Measurements from ENCODE around the gene COCH.
"Not testable (repeated sequence)": the region's sequence is repeated elsewhere in the genome, so short reads cannot be mapped to it uniquely, and the experiment has no call there.

COCH gene

DNA sequence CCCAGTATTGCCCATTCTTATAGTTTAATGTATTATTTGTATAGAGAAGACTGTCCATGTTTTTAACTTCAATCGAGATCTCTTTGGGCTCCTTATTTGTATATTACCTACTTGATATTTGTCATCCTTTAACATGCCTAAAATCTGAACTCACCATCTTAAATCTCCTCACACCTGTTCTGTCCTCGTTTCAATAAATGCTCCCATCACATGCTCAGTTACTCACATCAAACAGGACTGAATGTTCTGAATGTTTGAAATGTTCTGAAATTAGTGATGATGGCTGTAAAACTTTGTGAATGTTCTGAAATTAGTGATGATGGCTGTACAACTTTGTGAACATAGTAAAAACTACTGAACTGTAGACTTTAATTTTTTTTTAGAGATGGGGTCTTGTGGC is 34.5 kb downstream of the COCH start:
- DNase-seq (ENCODE audit: low read depth, low spot score) = no peak
- no peak overlapping the region for H3K9ac ChIP-seq (ENCODE audit: insufficient read length, low read depth)
- H3K9me3 ChIP-seq (ENCODE audit: insufficient read depth, low read length) = no peaks in the 10 kb centered on the region
- H3K36me3 ChIP-seq (ENCODE audit: insufficient read depth, insufficient read length, low read length) = peaks cover 48% of the 10 kb centered on the region
- H3K27me3 ChIP-seq (ENCODE audit: insufficient read depth, insufficient read length) = no peaks in the 10 kb centered on the region
- no peak overlapping the region for H3K4me3 ChIP-seq (ENCODE audit: insufficient read length, low read depth)
- H3K4me1 ChIP-seq (ENCODE audit: insufficient read depth, insufficient read length) = no peaks in the 10 kb centered on the region
- no peak for TF ChIP-seq YY1 (IDR thresholded peaks at IDR 0.05; ENCODE audit: insufficient read depth, insufficient read length)

DNA sequence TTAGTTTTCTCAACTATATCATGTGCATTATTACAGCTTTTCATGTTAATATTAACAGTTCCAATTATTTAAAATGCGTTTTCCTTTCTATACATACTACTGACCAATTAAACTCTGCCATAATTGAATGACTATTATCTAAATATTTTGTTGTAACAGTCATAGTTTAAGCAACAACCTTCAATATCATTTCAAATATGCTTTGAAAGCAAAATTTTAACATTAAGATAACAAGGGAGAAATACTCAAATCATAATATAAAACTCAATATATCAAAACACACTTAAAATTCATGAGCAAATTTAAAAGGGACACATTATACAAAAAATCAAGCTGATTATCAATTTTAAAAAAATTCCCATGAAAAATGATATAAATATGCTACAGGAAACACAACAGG is 40.5 kb downstream of the COCH start:
- DNase-seq (ENCODE audit: low read depth, low spot score) = no peak
- Histone ChIP-seq H3K4me3 (ENCODE audit: insufficient read length, low read depth) (no peak overlapping the region), H3K4me1 (ENCODE audit: insufficient read depth, insufficient read length) (no peaks in the 10 kb centered on the region), H3K9me3 (ENCODE audit: insufficient read depth, low read length) (no peaks in the 10 kb centered on the region), H3K9ac (ENCODE audit: insufficient read length, low read depth) (no peak overlapping the region), H3K36me3 (ENCODE audit: insufficient read depth, insufficient read length, low read length) (peaks cover 9% of the 10 kb centered on the region), H3K27me3 (ENCODE audit: insufficient read depth, insufficient read length) (no peaks in the 10 kb centered on the region)
- TF ChIP-seq ZNF274 (IDR thresholded peaks at IDR 0.05; ENCODE audit: low read depth, low read length) (no peak), YY1 (IDR thresholded peaks at IDR 0.05; ENCODE audit: insufficient read depth, insufficient read length) (no peak), SUZ12 (IDR thresholded peaks at IDR 0.05; ENCODE audit: extremely low read depth, insufficient read depth, insufficient read length) (no peak)

DNA sequence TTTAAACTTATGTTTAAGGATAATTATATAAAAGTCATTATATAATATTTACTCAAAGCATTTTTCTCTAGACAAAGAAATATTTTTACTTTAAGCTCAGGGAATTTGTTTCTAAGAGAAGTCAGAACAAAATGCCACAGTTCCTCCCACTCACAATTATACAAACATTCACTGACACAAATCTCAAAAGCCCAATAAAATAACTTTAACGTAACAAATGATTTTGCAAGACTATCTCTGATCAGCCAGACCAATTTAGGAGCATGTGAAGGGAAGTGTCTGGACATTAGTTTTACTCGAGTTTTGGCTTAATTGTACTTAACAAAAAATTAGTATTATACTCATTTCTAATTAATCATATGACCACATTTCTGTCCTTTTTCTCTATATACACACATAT is 41.2 kb downstream of the COCH start:
- DNase-seq (ENCODE audit: low read depth, low spot score) = no peak
- H3K36me3 ChIP-seq (ENCODE audit: insufficient read depth, insufficient read length, low read length) = peaks cover 9% of the 10 kb centered on the region
- H3K9ac ChIP-seq (ENCODE audit: insufficient read length, low read depth) = no peak overlapping the region
- H3K9me3 ChIP-seq (ENCODE audit: insufficient read depth, low read length) = no peaks in the 10 kb centered on the region
- TF ChIP-seq YY1 (IDR thresholded peaks at IDR 0.05; ENCODE audit: insufficient read depth, insufficient read length) (no peak), ZNF274 (IDR thresholded peaks at IDR 0.05; ENCODE audit: low read depth, low read length) (no peak), SUZ12 (IDR thresholded peaks at IDR 0.05; ENCODE audit: extremely low read depth, insufficient read depth, insufficient read length) (no peak)
- H3K27me3 ChIP-seq (ENCODE audit: insufficient read depth, insufficient read length) = no peaks in the 10 kb centered on the region
- no peak overlapping the region for H3K4me3 ChIP-seq (ENCODE audit: insufficient read length, low read depth)
- H3K4me1 ChIP-seq (ENCODE audit: insufficient read depth, insufficient read length) = no peaks in the 10 kb centered on the region

DNA sequence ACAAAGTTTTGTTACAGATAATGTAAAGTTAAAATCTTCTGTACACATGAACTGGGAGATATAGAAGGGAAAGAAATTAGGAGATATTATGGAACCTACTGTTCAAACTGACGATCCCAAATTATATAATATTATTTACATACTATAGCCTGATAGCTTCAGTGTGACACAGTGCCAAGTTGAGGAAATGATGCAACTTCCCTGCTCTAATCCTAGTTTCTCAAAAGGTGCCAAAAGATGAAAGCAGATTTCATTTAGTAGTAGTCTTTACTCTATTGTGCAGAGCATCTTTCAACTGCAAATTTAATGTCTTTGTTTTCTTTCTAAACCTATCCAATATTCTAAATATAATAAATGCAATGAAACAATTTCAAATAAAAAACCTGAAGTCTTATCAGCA is 46.9 kb downstream of the COCH start:
- no peaks in the 10 kb centered on the region for H3K27me3 ChIP-seq (ENCODE audit: insufficient read depth, insufficient read length)
- DNase-seq (ENCODE audit: low read depth, low spot score) = no peak

DNA sequence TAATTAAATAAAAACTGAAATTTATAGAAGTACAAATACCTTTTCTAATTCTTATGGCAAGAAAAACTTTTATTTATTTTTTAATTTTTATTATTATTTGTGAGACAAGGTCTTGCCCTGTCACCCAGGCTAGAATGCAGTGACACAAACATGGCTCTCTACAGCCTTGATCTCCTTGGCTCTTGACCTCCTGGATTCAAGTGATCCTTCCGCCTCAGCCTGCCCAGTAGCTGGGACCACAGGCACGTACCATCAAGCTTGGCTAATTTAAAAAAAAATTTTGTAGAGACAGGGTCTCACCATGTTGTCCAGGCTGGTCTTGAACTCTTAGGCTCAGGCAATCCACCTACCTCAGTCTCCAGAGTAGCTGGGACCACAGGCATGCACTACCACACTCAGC is 47.4 kb downstream of the COCH start:
- DNase-seq (ENCODE audit: low read depth, low spot score) = no peak
- Histone ChIP-seq H3K4me3 (ENCODE audit: insufficient read length, low read depth) (no peak overlapping the region), H3K9me3 (ENCODE audit: insufficient read depth, low read length) (no peaks in the 10 kb centered on the region), H3K36me3 (ENCODE audit: insufficient read depth, insufficient read length, low read length) (peaks cover 13% of the 10 kb centered on the region), H3K27me3 (ENCODE audit: insufficient read depth, insufficient read length) (no peaks in the 10 kb centered on the region), H3K9ac (ENCODE audit: insufficient read length, low read depth) (no peak overlapping the region), H3K4me1 (ENCODE audit: insufficient read depth, insufficient read length) (no peaks in the 10 kb centered on the region)
- no peak for TF ChIP-seq YY1 (IDR thresholded peaks at IDR 0.05; ENCODE audit: insufficient read depth, insufficient read length)
- no peak for TF ChIP-seq ZNF274 (IDR thresholded peaks at IDR 0.05; ENCODE audit: low read depth, low read length)
- no peak for TF ChIP-seq SUZ12 (IDR thresholded peaks at IDR 0.05; ENCODE audit: extremely low read depth, insufficient read depth, insufficient read length)

More for the DNA sequence above, 46.9 kb downstream of the COCH start:
- no peaks in the 10 kb centered on the region for H3K4me1 ChIP-seq (ENCODE audit: insufficient read depth, insufficient read length)
- TF ChIP-seq ZNF274 (IDR thresholded peaks at IDR 0.05; ENCODE audit: low read depth, low read length) (no peak), SUZ12 (IDR thresholded peaks at IDR 0.05; ENCODE audit: extremely low read depth, insufficient read depth, insufficient read length) (no peak), YY1 (IDR thresholded peaks at IDR 0.05; ENCODE audit: insufficient read depth, insufficient read length) (no peak)
- no peak overlapping the region for H3K9ac ChIP-seq (ENCODE audit: insufficient read length, low read depth)
- H3K9me3 ChIP-seq (ENCODE audit: insufficient read depth, low read length) = no peaks in the 10 kb centered on the region
- H3K36me3 ChIP-seq (ENCODE audit: insufficient read depth, insufficient read length, low read length) = peaks cover 10% of the 10 kb centered on the region
- no peak overlapping the region for H3K4me3 ChIP-seq (ENCODE audit: insufficient read length, low read depth)

DNA sequence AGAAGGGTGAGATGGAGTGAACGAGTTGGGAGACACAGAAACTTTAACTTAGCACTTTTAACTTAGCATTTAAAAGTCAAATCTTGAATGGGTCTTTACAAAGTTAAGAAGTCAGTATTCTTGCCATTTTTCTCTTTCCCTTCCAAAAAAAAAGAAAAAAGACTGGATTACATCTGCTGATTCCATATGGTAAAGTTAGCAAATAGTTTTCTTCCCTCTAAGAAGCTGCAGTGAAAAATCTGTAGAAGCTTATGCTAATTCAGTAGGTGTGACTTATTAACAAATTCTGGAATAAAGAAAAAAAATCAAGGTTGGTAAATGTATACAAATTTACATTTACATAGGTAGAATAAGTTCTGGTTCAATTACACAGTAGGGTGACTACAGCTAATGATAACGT is 50.9 kb downstream of the COCH start:
- Histone ChIP-seq H3K4me3 (ENCODE audit: insufficient read length, low read depth) (no peak overlapping the region), H3K9me3 (ENCODE audit: insufficient read depth, low read length) (no peaks in the 10 kb centered on the region), H3K27me3 (ENCODE audit: insufficient read depth, insufficient read length) (no peaks in the 10 kb centered on the region), H3K9ac (ENCODE audit: insufficient read length, low read depth) (no peak overlapping the region), H3K4me1 (ENCODE audit: insufficient read depth, insufficient read length) (no peaks in the 10 kb centered on the region), H3K36me3 (ENCODE audit: insufficient read depth, insufficient read length, low read length) (peaks cover 8% of the 10 kb centered on the region)
- TF ChIP-seq ZNF274 (IDR thresholded peaks at IDR 0.05; ENCODE audit: low read depth, low read length) (no peak), SUZ12 (IDR thresholded peaks at IDR 0.05; ENCODE audit: extremely low read depth, insufficient read depth, insufficient read length) (no peak), YY1 (IDR thresholded peaks at IDR 0.05; ENCODE audit: insufficient read depth, insufficient read length) (no peak)
- no peak for DNase-seq (ENCODE audit: low read depth, low spot score)

DNA sequence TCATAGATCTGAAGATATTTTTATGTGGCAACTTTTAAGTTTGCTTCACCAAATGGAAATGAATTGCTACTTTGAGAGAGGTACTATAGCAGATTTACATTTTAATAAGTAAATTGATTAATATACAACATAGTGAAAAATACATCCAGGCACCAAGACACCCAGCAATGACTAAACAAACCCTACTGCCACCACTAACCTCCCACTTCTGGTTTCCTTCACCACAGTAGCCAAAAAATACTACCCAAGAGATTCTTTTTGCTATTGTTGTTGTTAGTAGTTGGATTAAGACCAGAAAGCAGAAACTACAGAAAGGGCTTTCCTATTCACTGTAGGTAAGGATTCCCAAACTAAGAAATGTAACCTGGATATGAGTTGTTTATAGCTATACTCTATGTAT is 54.1 kb downstream of the COCH start:
- no peak for TF ChIP-seq SUZ12 (IDR thresholded peaks at IDR 0.05; ENCODE audit: extremely low read depth, insufficient read depth, insufficient read length)
- TF ChIP-seq ZNF274 (IDR thresholded peaks at IDR 0.05; ENCODE audit: low read depth, low read length) = no peak
- no peak for TF ChIP-seq YY1 (IDR thresholded peaks at IDR 0.05; ENCODE audit: insufficient read depth, insufficient read length)
- no peaks in the 10 kb centered on the region for H3K9me3 ChIP-seq (ENCODE audit: insufficient read depth, low read length)
- no peak for DNase-seq (ENCODE audit: low read depth, low spot score)
- H3K36me3 ChIP-seq (ENCODE audit: insufficient read depth, insufficient read length, low read length) = peaks cover 8% of the 10 kb centered on the region
- H3K9ac ChIP-seq (ENCODE audit: insufficient read length, low read depth) = no peak overlapping the region
- H3K4me1 ChIP-seq (ENCODE audit: insufficient read depth, insufficient read length) = no peaks in the 10 kb centered on the region
- no peaks in the 10 kb centered on the region for H3K27me3 ChIP-seq (ENCODE audit: insufficient read depth, insufficient read length)
- H3K4me3 ChIP-seq (ENCODE audit: insufficient read length, low read depth) = no peak overlapping the region

DNA sequence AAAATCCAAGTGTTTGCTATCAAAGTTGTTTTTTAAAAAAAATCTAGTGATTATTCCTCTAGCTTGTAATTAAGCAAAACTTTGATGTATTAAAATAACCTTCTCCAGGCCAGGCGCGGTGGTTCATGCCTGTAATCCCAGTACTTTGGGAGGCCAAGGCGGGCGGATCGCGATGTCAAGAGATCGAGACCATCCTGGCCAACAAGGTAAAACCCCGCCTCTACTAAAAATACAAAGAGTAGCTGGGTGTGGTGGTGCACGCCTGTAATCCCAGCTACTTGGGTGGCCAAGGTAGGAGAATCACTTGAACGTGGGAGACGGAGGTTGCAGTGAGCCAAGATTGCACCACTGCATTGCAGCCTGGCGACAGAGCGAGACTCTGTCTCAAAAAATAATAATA is 59.6 kb downstream of the COCH start:
- not testable (repeated sequence) for H3K27me3 ChIP-seq (ENCODE audit: insufficient read depth, insufficient read length); H3K9ac ChIP-seq (ENCODE audit: insufficient read length, low read depth); H3K9me3 ChIP-seq (ENCODE audit: insufficient read depth, low read length); H3K4me1 ChIP-seq (ENCODE audit: insufficient read depth, insufficient read length); H3K4me3 ChIP-seq (ENCODE audit: insufficient read length, low read depth); DNase-seq (ENCODE audit: low read depth, low spot score)
- H3K36me3 ChIP-seq (ENCODE audit: insufficient read depth, insufficient read length, low read length) = peaks cover 44% of the 10 kb centered on the region

Data from NT2/D1 (cell line).